SK-N-SH (cell line): Measurements from ENCODE around the gene HLA-A. TPM values are rescaled to one million over a fixed set of nuclear protein-coding genes. Genes with fewer than 3 reads are reported as not detected.
"Not testable (repeated sequence)": the region's sequence is repeated elsewhere in the genome, so short reads cannot be mapped to it uniquely, and the experiment has no call there.

Experiments
- CTCF ChIA-PET: fragments of 300-600, 350-600 bp; formaldehyde crosslinking; extraction: SDS; loops from one replicate; lab custom pipeline; 2021; lab: Yijun Ruan, JAX
- POLR2A ChIA-PET: fragments of 350-600 bp; sonication (Branson Sonifier 250); formaldehyde crosslinking; extraction: SDS; loops from one replicate; lab custom pipeline; 2020; ENCODE audit warnings: antibody characterized with exemption, inconsistent platforms; lab: Yijun Ruan, JAX
- DNase-seq: peaks from one replicate; pipeline ENCODE4 v3.0.0; 2012
- H2AFZ ChIP-seq: fragments of 200-600 bp; sonication (generic); 2 replicates; pipeline ENCODE4 v1.8.1; 2016; ENCODE audit warnings: antibody characterized with exemption, mild to moderate bottlenecking, low read depth
- H3F3A ChIP-seq: fragments of 200-600 bp; sonication (generic); replicated peaks from 2 replicates; pipeline ENCODE3; 2016; ENCODE audit warnings: antibody characterized with exemption, mild to moderate bottlenecking; ENCODE audit not compliant: insufficient read depth
- H3K27ac ChIP-seq, 2 experiments: fragments of 200-500 bp in 1 of 2; fragments of 200-600 bp in 1 of 2; sonication (Bioruptor generic) in 1 of 2; sonication (generic), shearing (Covaris generic) in 1 of 2; 2 replicates each; pipeline versions ENCODE4 v1.5.1 to v1.6.1; 2014 to 2016; ENCODE audit warnings: low read depth in 2 of 2, inconsistent platforms in 1 of 2, low read length in 1 of 2, mild to moderate bottlenecking in 1 of 2, mixed read lengths in 1 of 2
- H3K27me3 ChIP-seq: fragments of 200-600 bp; sonication (generic), shearing (Covaris generic); 2 replicates; pipeline ENCODE4 v1.6.1; 2016; ENCODE audit warnings: mixed run types; ENCODE audit not compliant: insufficient read depth
- H3K36me3 ChIP-seq, 2 experiments: fragments of 200-500 bp in 1 of 2; fragments of 200-600 bp in 1 of 2; sonication (Bioruptor generic) in 1 of 2; sonication (generic) in 1 of 2; replicated peaks in 1 of 2; 2 replicates each; pipeline versions ENCODE3 to v1.5.1; 2014 to 2016; ENCODE audit warnings: low read length in 1 of 2, mild to moderate bottlenecking in 1 of 2; ENCODE audit not compliant: insufficient read depth in 2 of 2, control insufficient read depth in 1 of 2
- H3K4me1 ChIP-seq, 2 experiments: fragments of 200-500 bp in 1 of 2; fragments of 200-600 bp in 1 of 2; sonication (Bioruptor generic) in 1 of 2; sonication (generic), shearing (Covaris generic) in 1 of 2; 2 replicates each; pipeline versions ENCODE4 v1.5.1 to v1.6.1; 2014 to 2016; ENCODE audit warnings: low read depth in 1 of 2, low read length in 1 of 2, mixed run types in 1 of 2; ENCODE audit not compliant: insufficient read depth in 2 of 2, control insufficient read depth in 1 of 2
- H3K4me2 ChIP-seq: fragments of 200-600 bp; sonication (generic), shearing (Covaris generic); 2 replicates; pipeline ENCODE4 v1.6.1; 2017; ENCODE audit warnings: mixed run types
- H3K4me3 ChIP-seq, 2 experiments: fragments of 200-500 bp in 1 of 2; fragments of 200-600 bp in 1 of 2; sonication (Bioruptor generic) in 1 of 2; sonication (generic), shearing (Covaris generic) in 1 of 2; 2 replicates each; pipeline versions ENCODE4 v1.5.1 to v1.8.1; 2014 to 2016; ENCODE audit warnings: low read depth in 2 of 2, inconsistent platforms in 1 of 2, low read length in 1 of 2, mild to moderate bottlenecking in 1 of 2, mixed read lengths in 1 of 2, moderate library complexity in 1 of 2
- H3K79me2 ChIP-seq: fragments of 200-600 bp; sonication (generic); 2 replicates; pipeline ENCODE4 v1.8.1; 2017; ENCODE audit warnings: mild to moderate bottlenecking; ENCODE audit not compliant: insufficient read depth
- H3K9ac ChIP-seq: fragments of 200-600 bp; sonication (generic); 2 replicates; pipeline ENCODE4 v1.6.1; 2017; ENCODE audit warnings: mixed run types
- H3K9me2 ChIP-seq: fragments of 200-600 bp; sonication (generic); 2 replicates; pipeline ENCODE4 v1.6.1; 2017; ENCODE audit warnings: mixed run types
- H3K9me3 ChIP-seq: fragments of 200-600 bp; sonication (generic); 2 replicates; pipeline ENCODE4 v1.6.1; 2017; ENCODE audit warnings: mixed run types, mild to moderate bottlenecking, moderate library complexity
- H4K20me1 ChIP-seq: fragments of 200-600 bp; sonication (generic); 2 replicates; pipeline ENCODE4 v1.6.1; 2017; ENCODE audit warnings: mild to moderate bottlenecking, mixed run types; ENCODE audit not compliant: insufficient read depth
- CHD2 ChIP-seq: fragments of 150-350 bp; IDR thresholded peaks from 2 replicates; pipeline ENCODE4 v1.6.1; 2018; ENCODE audit warnings: low read length; ENCODE audit not compliant: partially characterized antibody
- CTCF ChIP-seq: fragments of 200-600 bp; sonication (generic); IDR thresholded peaks from 2 replicates; pipeline ENCODE4 v1.6.1; 2017; ENCODE audit warnings: antibody characterized with exemption, mild to moderate bottlenecking, moderate library complexity
- ELF1 ChIP-seq: IDR thresholded peaks from 2 replicates; pipeline ENCODE4 v1.4.0; 2012
- EP300 ChIP-seq, 2 experiments: IDR thresholded peaks; 2 replicates each; pipeline versions ENCODE4 v1.4.0 to v1.6.1; 2012; ENCODE audit warnings: borderline replicate concordance in 1 of 2, low read depth in 1 of 2, low read length in 1 of 2
- EZH2phosphoT487 ChIP-seq: fragments of 200-600 bp; sonication (generic); IDR thresholded peaks from 2 replicates; pipeline ENCODE4 v1.6.1; 2017; ENCODE audit warnings: low read depth, mixed run types, mild to moderate bottlenecking, antibody characterized with exemption, moderate library complexity, borderline replicate concordance
- IRF3 ChIP-seq: fragments of 150-350 bp; IDR thresholded peaks from 2 replicates; pipeline ENCODE4 v1.6.1; 2016; ENCODE audit warnings: mild to moderate bottlenecking, low read depth, low read length
- NFIC ChIP-seq: IDR thresholded peaks from 2 replicates; pipeline ENCODE4 v1.4.0; 2012; ENCODE audit warnings: borderline replicate concordance
- PBX3 ChIP-seq: IDR thresholded peaks from 2 replicates; pipeline ENCODE4; 2012
- POLR2AphosphoS5 ChIP-seq: IDR thresholded peaks from 2 replicates; pipeline ENCODE4 v1.6.1; 2012; ENCODE audit warnings: low read depth, low read length
- RCOR1 ChIP-seq: fragments of 150-350 bp; IDR thresholded peaks from 2 replicates; pipeline ENCODE4 v1.6.1; 2017; ENCODE audit warnings: antibody characterized with exemption, low read length
- RFX5 ChIP-seq: IDR thresholded peaks from 2 replicates; pipeline ENCODE4 v1.6.1; 2012; ENCODE audit warnings: mild to moderate bottlenecking, improper control_type of control experiment, low read length
- RXRA ChIP-seq: IDR thresholded peaks from 2 replicates; pipeline ENCODE4 v1.4.0; 2012; ENCODE audit warnings: low read depth, mild to moderate bottlenecking, borderline replicate concordance
- TEAD4 ChIP-seq: IDR thresholded peaks from 2 replicates; pipeline ENCODE4 v1.4.0; 2012; ENCODE audit warnings: mild to moderate bottlenecking, borderline replicate concordance; ENCODE audit not compliant: insufficient read depth
- WGBS: methylation state at CpG from one replicate; pipeline ENCODE4 v1.1.6; 2017; ENCODE audit warnings: low lambda C conversion rate; 5-methylcytosine and 5-hydroxymethylcytosine counted together
- polyA plus RNA-seq, 3 experiments: library from polyadenylated mRNA; depleted of rRNA; stranded (reverse); fragments of >200 nt; gene quantifications; 2 replicates each; pipeline ENCODE4 v1.2.3, GENCODE V29; 2012

The HLA-A gene
- polyA plus RNA-seq, 1 of the 3 experiments (the other 2 are of a cell fraction), result 312 TPM

- Histone ChIP-seq H3K4me3 (peak overlapping the region; percentile 59 to 61), H3K27me3 (no peaks in the 10 kb centered on the region), H3K79me2 (no peaks in the 10 kb centered on the region), H3K27ac (peak overlapping the region; percentile 65 to 79; a peak in 3 of 4 replicates), H3K9me2 (no peaks in the 10 kb centered on the region), H3K4me1 (peaks cover 0 to 14% of the 10 kb centered on the region in 2 experiments; a peak in 2 of 4 replicates), H3K9me3 (no peaks in the 10 kb centered on the region), H3K9ac (peak overlapping the region; percentile 51; the same call in 1 of the 2 replicates), H3K4me2 (peak overlapping the region; percentile 96), H3F3A (no peaks in the 10 kb centered on the region), H2AFZ (peak overlapping the region; percentile 77; the same call in 1 of the 2 replicates), H3K36me3 (no peaks in the 10 kb centered on the region), H4K20me1 (no peaks in the 10 kb centered on the region)
- TF ChIP-seq EP300 (IDR thresholded peaks at IDR 0.05; ENCODE audit: borderline replicate concordance in 1 of 2, low read depth in 1 of 2, low read length in 1 of 2), result no peak
- TF ChIP-seq TEAD4, result no peak
- no peak for TF ChIP-seq ELF1
- no peak for TF ChIP-seq POLR2AphosphoS5
- TF ChIP-seq RFX5, result no peak
- no peak for TF ChIP-seq RCOR1
- DNase-seq, result no peak
- CTCF ChIA-PET, result interaction anchor here (1.4 to 3.9 kb wide), 2 partner anchors 12 to 125 kb away, joined by 4 to 22 read pairs; no protein-coding TSS in a partner anchor
- WGBS, result 68% methylated on average over 4 of the region's 4 CpGs
- POLR2A ChIA-PET, result interaction anchor here (1.2 to 3.3 kb wide), 2 partner anchors 13 to 29 kb away, joined by 4 to 15 read pairs; no protein-coding TSS in a partner anchor
Measured at GRCh38 chr6:29977425-29977727, 35.0 kb downstream of the HLA-A start.

- H3K27me3 ChIP-seq, H3K36me3 ChIP-seq, H4K20me1 ChIP-seq, H3K4me3 ChIP-seq, DNase-seq, CTCF ChIA-PET, H3K9me2 ChIP-seq, H3F3A ChIP-seq, H3K4me2 ChIP-seq, POLR2A ChIA-PET, H2AFZ ChIP-seq, H3K27ac ChIP-seq, H3K79me2 ChIP-seq, H3K9me3 ChIP-seq, H3K9ac ChIP-seq: not testable (repeated sequence)
- H3K4me1 ChIP-seq, result peaks cover 0 to 11% of the 10 kb centered on the region in 2 experiments; a peak in 2 of 4 replicates
- 70% methylated on average over 2 of the region's 4 CpGs for WGBS
Measured at GRCh38 chr6:29980013-29980412, 37.7 kb downstream of the HLA-A start.

- ChIA-PET CTCF (no interaction called here), POLR2A (no interaction called here)
- Histone ChIP-seq H3K9ac (no peak overlapping the region), H3K4me3 (no peak overlapping the region), H3K27me3 (no peaks in the 10 kb centered on the region), H3K9me2 (no peaks in the 10 kb centered on the region), H4K20me1 (no peaks in the 10 kb centered on the region), H2AFZ (no peak overlapping the region), H3F3A (no peaks in the 10 kb centered on the region), H3K36me3 (no peaks in the 10 kb centered on the region), H3K9me3 (no peaks in the 10 kb centered on the region), H3K4me1 (peaks cover 0 to 11% of the 10 kb centered on the region in 2 experiments; a peak in 2 of 4 replicates), H3K4me2 (no peak overlapping the region), H3K27ac (no peak overlapping the region), H3K79me2 (no peaks in the 10 kb centered on the region)
- DNase-seq, result no peak
- WGBS, result 88% methylated on average over 10 of the region's 10 CpGs
- no peak for TF ChIP-seq CTCF
- no peak for TF ChIP-seq TEAD4
- TF ChIP-seq NFIC, result no peak
- TF ChIP-seq PBX3, result no peak
- TF ChIP-seq IRF3, result no peak
- TF ChIP-seq POLR2AphosphoS5, result no peak
- TF ChIP-seq EZH2phosphoT487, result no peak
- no peak for TF ChIP-seq RXRA
- TF ChIP-seq CHD2, result no peak
Measured at GRCh38 chr6:29980511-29980910, 38.2 kb downstream of the HLA-A start.
